ENCODE measurements around the gene ADORA1. TPM values are rescaled to one million over a fixed set of nuclear protein-coding genes. Genes with fewer than 3 reads are reported as not detected.

ADORA1 gene
- total RNA-seq, 1 experiment from 2014 or later, result 1.2 TPM

DNA sequence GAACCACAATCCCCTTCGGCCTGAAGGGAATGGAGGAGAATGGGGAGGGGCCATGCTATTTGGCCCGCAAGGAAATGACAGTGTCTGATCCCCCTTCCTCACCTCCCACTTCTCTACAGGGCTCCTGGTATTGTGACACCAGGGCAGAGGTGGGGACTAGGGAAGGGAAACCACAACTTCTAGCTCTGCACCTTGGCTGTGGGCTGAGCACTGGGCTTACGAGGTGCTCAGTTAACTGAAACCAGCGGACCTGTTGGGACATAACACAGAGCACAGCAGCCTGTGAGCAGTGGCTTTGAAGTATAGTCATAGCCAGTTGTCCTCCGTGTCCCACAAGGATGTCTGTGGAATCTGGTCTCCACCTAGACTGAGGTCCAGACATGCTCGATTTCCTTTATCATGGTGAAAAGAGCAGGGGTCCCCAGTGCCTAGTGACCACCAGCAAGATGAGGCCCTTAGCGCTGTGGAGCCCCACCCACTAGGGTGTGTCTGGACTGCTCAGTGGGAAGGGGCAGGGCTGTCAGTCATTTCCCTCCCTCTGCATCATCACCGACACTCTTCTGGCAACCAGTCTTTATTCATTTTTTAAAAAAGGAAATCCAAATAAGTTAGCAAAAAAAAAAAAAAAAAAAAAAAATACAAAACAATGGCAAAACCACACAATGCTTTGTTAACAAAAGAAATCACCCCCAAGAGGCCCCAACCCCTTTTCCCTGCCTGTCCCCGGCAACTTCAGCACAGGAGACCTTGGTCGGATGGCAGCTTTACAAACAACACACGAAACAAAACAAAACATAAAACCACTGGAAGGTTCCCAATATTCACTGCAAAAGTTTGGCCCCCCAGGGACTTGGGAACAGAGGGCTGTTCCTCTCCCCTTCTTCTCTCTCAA is 44.7 kb upstream of the ADORA1 start:
- Histone ChIP-seq H3K4me3 (ENCODE audit: low read depth, low read length, poor library complexity, severe bottlenecking) (no peak overlapping the region), H3K4me1 (ENCODE audit: insufficient read depth, low read length, poor library complexity, severe bottlenecking) (no peaks in the 10 kb centered on the region), H3K27ac (ENCODE audit: low read depth, low read length, poor library complexity, severe bottlenecking) (no peak overlapping the region), H3K9me3 (ENCODE audit: low read depth, low read length, poor library complexity, severe bottlenecking) (no peaks in the 10 kb centered on the region), H3K27me3 (replicated peaks; ENCODE audit: insufficient read depth, low read depth, low read length, poor library complexity) (peaks cover 4% of the 10 kb centered on the region), H3K36me3 (ENCODE audit: insufficient read depth, low read length, poor library complexity, severe bottlenecking) (no peaks in the 10 kb centered on the region)
- ChIA-PET POLR2A (ENCODE audit: low non-redundant PET) (interaction anchor here (0.6 kb wide), 1 partner anchor 36 kb away, joined by 5 read pairs; no protein-coding TSS in a partner anchor), CTCF (no interaction called here)
- no TSS peak for BruUV-seq (replicated peaks)
- TF ChIP-seq EZH2 (IDR thresholded peaks at IDR 0.05; ENCODE audit: borderline replicate concordance, low read depth, low read length, poor library complexity, severe bottlenecking), result no peak
- TF ChIP-seq, protein P1, sequence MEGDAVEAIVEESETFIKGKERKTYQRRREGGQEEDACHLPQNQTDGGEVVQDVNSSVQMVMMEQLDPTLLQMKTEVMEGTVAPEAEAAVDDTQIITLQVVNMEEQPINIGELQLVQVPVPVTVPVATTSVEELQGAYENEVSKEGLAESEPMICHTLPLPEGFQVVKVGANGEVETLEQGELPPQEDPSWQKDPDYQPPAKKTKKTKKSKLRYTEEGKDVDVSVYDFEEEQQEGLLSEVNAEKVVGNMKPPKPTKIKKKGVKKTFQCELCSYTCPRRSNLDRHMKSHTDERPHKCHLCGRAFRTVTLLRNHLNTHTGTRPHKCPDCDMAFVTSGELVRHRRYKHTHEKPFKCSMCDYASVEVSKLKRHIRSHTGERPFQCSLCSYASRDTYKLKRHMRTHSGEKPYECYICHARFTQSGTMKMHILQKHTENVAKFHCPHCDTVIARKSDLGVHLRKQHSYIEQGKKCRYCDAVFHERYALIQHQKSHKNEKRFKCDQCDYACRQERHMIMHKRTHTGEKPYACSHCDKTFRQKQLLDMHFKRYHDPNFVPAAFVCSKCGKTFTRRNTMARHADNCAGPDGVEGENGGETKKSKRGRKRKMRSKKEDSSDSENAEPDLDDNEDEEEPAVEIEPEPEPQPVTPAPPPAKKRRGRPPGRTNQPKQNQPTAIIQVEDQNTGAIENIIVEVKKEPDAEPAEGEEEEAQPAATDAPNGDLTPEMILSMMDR (conservative IDR thresholded peaks at IDR 0.05; ENCODE audit: low read depth, low read length), result no peak
- no peak for DNase-seq (ENCODE audit: low spot score)
- intact Hi-C loops (cut with micrococcal nuclease; ENCODE audit: unreplicated experiment), result no loop called here

DNA sequence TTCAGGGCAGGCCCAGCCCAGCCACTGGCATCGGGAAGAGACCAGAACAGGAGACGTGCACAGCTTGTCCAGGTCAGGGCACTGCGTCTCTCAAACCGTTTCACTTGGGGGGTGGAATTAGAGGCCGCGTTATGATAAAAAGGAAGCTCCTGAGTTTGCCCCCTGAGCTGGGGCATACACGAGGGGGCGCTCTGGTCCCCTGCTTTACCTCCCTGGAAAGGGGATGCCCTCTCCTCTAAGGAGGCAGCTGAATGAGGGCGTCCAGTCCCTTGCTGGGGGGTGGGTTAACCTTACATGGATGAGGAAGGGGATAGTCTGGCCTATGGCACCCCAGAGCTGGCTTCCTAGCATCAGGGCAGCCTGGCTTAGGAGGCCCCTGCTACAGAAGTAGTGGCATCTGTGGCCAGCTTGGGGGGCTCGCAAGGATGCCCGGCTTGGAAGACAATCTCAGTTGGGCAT is 44.0 kb upstream of the ADORA1 start:
- Histone ChIP-seq H3K27me3 (replicated peaks; ENCODE audit: insufficient read depth, low read depth, low read length, poor library complexity) (peaks cover 4% of the 10 kb centered on the region), H3K9me3 (ENCODE audit: low read depth, low read length, poor library complexity, severe bottlenecking) (no peaks in the 10 kb centered on the region), H3K36me3 (ENCODE audit: insufficient read depth, low read length, poor library complexity, severe bottlenecking) (no peaks in the 10 kb centered on the region), H3K4me3 (ENCODE audit: low read depth, low read length, poor library complexity, severe bottlenecking) (no peak overlapping the region), H3K4me1 (ENCODE audit: insufficient read depth, low read length, poor library complexity, severe bottlenecking) (no peaks in the 10 kb centered on the region), H3K27ac (ENCODE audit: low read depth, low read length, poor library complexity, severe bottlenecking) (no peak overlapping the region)
- ChIA-PET CTCF (interaction anchor here (0.5 to 1.2 kb wide), 3 partner anchors 35 to 186 kb away, joined by 3 to 4 read pairs (median 3); partner anchors contain the start of gene ADORA1), POLR2A (ENCODE audit: low non-redundant PET) (no interaction called here)
- DNase-seq (ENCODE audit: low spot score), result no peak
- TF ChIP-seq EZH2 (IDR thresholded peaks at IDR 0.05; ENCODE audit: borderline replicate concordance, low read depth, low read length, poor library complexity, severe bottlenecking), result no peak
- TF ChIP-seq, protein P1 (conservative IDR thresholded peaks at IDR 0.05; ENCODE audit: low read depth, low read length), result 0 out of 2 replicates have a peak, but pooled peaks have one; percentile 24
- no TSS peak for BruUV-seq (replicated peaks)
- intact Hi-C loops (cut with micrococcal nuclease; ENCODE audit: unreplicated experiment), result no loop called here

DNA sequence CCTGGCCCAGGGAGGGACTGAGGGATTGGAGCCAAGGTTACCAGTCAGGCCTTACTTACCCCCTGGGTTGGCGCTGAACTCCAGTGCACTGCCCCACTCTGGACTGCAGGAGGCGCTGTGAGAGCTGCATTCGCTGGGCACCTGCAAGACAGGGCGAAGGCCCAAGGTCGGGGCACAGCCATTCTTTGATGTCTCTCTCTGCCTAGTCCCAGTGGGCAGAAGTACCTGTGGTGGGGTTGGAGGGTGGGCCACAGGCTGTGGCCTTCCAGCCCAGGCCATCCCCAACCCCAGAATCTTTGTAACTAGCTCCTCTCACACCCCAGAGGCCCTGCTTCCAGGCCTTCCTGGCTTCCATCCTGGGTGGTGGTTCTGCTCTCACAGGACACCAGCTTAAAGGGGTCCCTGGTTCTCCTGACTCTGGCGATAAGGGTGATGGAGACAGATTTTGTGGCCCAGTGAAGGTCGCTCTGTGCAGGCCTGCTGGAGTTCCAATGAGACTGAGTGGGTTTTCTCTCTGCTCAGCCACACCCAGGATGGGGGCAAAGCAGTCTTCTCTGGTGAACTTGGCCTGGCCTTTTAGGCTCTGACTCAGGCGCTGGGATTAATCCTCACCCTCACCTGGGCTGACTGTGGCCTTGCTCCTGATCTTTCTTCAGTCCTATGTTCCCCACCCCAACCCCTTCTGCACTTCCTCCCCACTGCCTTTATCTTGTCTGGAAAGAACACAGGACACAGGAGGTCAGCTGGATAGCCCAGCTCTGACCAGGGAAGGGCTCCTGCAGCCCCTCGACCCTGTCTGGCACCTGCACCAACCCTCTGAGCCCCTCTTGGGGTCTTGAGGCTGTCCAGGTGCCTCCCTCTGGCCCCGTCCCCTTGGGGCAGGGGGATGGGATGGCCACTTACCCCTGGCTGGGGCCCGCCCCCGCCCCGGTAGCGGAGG is 42.7 kb upstream of the ADORA1 start:
- POLR2A ChIA-PET (ENCODE audit: low non-redundant PET), result interaction anchor here (0.6 kb wide), 1 partner anchor 34 kb away, joined by 3 read pairs; no protein-coding TSS in a partner anchor
- H3K4me3 ChIP-seq (ENCODE audit: low read depth, low read length, poor library complexity, severe bottlenecking), result no peak overlapping the region
- no peaks in the 10 kb centered on the region for H3K36me3 ChIP-seq (ENCODE audit: insufficient read depth, low read length, poor library complexity, severe bottlenecking)
- intact Hi-C loops (cut with micrococcal nuclease; ENCODE audit: unreplicated experiment), result no loop called here
- no peak overlapping the region for H3K27ac ChIP-seq (ENCODE audit: low read depth, low read length, poor library complexity, severe bottlenecking)
- CTCF ChIA-PET, result interaction anchor here (0.6 to 1.2 kb wide), 3 partner anchors 21 to 61 kb away, joined by 3 to 4 read pairs (median 4); partner anchors contain the start of gene ADORA1
- H3K27me3 ChIP-seq (replicated peaks; ENCODE audit: insufficient read depth, low read depth, low read length, poor library complexity), result peaks cover 4% of the 10 kb centered on the region
- no TSS peak for BruUV-seq (replicated peaks)
- no peaks in the 10 kb centered on the region for H3K9me3 ChIP-seq (ENCODE audit: low read depth, low read length, poor library complexity, severe bottlenecking)
- peak; percentile 34 for DNase-seq (ENCODE audit: low spot score)
- TF ChIP-seq, protein P1 (conservative IDR thresholded peaks at IDR 0.05; ENCODE audit: low read depth, low read length), result peak; percentile 73
- no peak for TF ChIP-seq EZH2 (IDR thresholded peaks at IDR 0.05; ENCODE audit: borderline replicate concordance, low read depth, low read length, poor library complexity, severe bottlenecking)
- H3K4me1 ChIP-seq (ENCODE audit: insufficient read depth, low read length, poor library complexity, severe bottlenecking), result no peaks in the 10 kb centered on the region
